NT2/D1 (cell line): ENCODE results near the gene TTBK1.

Experiments
- SUZ12 ChIP-seq: IDR thresholded peaks from 2 replicates; pipeline ENCODE4 v1.6.1; 2011; ENCODE audit not compliant: insufficient read length, insufficient read depth; ENCODE audit errors: extremely low read depth
- YY1 ChIP-seq: IDR thresholded peaks from 2 replicates; pipeline ENCODE4 v1.6.1; 2011; ENCODE audit not compliant: insufficient read length, insufficient read depth
- ZNF274 ChIP-seq: IDR thresholded peaks from 2 replicates; pipeline ENCODE4 v1.6.1; 2011; ENCODE audit warnings: mild to moderate bottlenecking, low read depth, low read length

DNA sequence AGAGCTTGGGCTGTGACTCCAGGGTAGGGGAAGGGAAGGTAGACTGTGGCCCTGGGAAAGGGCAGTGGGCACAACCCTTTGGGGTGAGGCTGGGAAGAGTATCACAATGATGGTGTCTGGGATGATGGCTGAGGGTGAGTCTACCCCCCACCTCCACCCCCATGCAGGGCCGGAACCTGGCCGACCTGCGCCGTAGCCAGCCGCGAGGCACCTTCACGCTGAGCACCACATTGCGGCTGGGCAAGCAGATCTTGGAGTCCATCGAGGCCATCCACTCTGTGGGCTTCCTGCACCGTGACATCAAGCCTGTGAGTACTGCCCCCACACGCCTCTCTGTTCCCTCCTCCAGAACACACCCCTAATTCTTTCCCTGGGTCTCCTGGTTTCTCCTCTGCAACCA lies 10.1 kb downstream of the TTBK1 start:
- no peak for TF ChIP-seq YY1
- TF ChIP-seq SUZ12, result no peak
- TF ChIP-seq ZNF274, result no peak
